Measurements from ENCODE around the gene PEX26. TPM values are rescaled to one million over a fixed set of nuclear protein-coding genes. Genes with fewer than 3 reads are reported as not detected.
A peak's percentile ranks its signal among the peaks of the same experiment; 100 is the strongest.

The PEX26 gene
- total and polyA plus RNA-seq, 2 of the 13 experiments (the other 11 are each of a cell fraction or from before 2014, with no cell fraction given), result 10.6 to 25.1 TPM

DNA sequence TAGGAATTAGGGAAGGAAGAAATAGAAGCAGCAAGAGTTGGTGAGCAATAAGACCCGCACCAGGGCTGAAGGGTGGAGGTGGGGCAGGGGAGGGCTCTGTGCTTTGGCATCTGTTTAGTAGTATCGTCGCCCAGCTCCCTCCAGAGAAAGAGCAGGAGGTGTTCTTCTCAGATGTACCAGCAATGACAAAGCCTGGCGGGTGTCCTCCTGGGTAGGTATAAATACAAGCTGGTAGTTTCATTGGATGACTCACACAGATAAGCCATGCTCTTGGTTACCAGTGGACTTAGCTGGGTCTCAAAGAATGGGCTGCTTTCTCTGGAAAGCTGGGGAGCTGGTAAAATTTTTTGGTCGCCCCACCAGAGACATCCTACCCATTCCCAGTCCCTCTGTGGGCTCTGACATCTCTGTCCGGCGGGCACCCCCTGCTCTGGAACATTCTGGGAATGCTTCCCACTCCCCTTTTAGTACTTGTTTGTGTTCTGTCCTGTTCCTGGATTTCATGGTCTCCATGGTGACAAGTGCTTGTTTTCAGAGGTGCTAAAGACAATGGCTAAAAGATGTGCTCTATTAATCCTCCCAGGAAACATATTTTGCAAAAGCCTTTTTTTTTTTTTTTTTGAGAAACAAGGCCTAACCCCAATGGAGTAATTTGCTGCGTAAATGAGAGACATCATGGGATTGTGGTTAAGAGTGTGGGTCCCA is 17.5 kb downstream of the PEX26 start (continued):
- TF ChIP-seq, protein P1, sequence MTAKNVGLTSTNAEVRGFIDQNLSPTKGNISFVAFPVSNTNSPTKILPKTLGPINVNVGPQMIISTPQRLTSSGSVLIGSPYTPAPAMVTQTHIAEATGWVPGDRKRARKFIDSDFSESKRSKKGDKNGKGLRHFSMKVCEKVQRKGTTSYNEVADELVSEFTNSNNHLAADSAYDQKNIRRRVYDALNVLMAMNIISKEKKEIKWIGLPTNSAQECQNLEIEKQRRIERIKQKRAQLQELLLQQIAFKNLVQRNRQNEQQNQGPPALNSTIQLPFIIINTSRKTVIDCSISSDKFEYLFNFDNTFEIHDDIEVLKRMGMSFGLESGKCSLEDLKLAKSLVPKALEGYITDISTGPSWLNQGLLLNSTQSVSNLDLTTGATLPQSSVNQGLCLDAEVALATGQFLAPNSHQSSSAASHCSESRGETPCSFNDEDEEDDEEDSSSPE (CRISPR knock-in tag; IDR thresholded peaks at IDR 0.05), result no peak
- TF ChIP-seq EHMT2 (IDR thresholded peaks at IDR 0.05; ENCODE audit: borderline replicate concordance, low read depth, low read length) (no peak), ZNF430 (CRISPR knock-in tag; IDR thresholded peaks at IDR 0.05) (no peak), HDAC6 (IDR thresholded peaks at IDR 0.05; ENCODE audit: low read depth, low read length) (no peak), PCBP2 (optimal IDR thresholded peaks at IDR 0.05; ENCODE audit: low read depth, low read length, poor library complexity, severe bottlenecking) (no peak)
- TF ChIP-seq, protein P2, sequence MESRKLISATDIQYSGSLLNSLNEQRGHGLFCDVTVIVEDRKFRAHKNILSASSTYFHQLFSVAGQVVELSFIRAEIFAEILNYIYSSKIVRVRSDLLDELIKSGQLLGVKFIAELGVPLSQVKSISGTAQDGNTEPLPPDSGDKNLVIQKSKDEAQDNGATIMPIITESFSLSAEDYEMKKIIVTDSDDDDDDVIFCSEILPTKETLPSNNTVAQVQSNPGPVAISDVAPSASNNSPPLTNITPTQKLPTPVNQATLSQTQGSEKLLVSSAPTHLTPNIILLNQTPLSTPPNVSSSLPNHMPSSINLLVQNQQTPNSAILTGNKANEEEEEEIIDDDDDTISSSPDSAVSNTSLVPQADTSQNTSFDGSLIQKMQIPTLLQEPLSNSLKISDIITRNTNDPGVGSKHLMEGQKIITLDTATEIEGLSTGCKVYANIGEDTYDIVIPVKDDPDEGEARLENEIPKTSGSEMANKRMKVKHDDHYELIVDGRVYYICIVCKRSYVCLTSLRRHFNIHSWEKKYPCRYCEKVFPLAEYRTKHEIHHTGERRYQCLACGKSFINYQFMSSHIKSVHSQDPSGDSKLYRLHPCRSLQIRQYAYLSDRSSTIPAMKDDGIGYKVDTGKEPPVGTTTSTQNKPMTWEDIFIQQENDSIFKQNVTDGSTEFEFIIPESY (CRISPR knock-in tag; IDR thresholded peaks at IDR 0.05), result no peak

DNA sequence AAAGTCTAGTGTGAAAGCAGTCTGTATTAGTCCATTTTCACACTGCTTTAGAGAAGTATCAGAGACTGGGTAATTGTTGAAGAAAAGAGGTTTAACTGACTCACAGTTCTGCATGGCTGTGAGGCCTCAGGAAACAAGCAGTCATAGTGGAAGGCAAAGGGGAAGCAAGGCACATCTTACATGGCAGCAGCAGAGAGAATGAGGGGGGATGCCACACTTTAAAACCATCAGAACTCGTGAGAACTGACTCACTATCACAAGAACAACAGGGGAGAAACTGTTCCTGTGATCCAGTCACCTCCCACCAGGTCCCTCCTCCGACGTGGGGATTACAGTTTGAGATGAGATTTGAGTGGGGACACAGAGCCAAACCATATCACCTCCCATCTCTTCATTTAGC is 19.0 kb downstream of the PEX26 start:
- 95% methylated on average over 3 of the region's 3 CpGs for WGBS (ENCODE audit: low lambda C conversion rate)
- Histone ChIP-seq H3K9ac (ENCODE audit: insufficient read depth, low read depth, low read length) (no peak overlapping the region), H3K4me1 (ENCODE audit: insufficient read depth, low read length) (peaks cover 9% of the 10 kb centered on the region; the same call in 1 of the 2 replicates), H2AFZ (ENCODE audit: low read length) (no peak overlapping the region), H3K4me3 (replicated peaks in 1 of 3; ENCODE audit: insufficient read depth in 1 of 3, low read depth in 2 of 3, low read length in 3 of 3) (no peak overlapping the region), H3K9me3 (ENCODE audit: low read length) (no peaks in the 10 kb centered on the region), H3K79me2 (ENCODE audit: insufficient read depth, low read length) (no peaks in the 10 kb centered on the region), H3K27me3 (ENCODE audit: control insufficient read depth in 1 of 2, insufficient read depth in 2 of 2, low read length in 2 of 2) (no peaks in the 10 kb centered on the region; a peak in 1 of 5 replicates), H3K4me2 (ENCODE audit: low read depth, low read length) (no peak overlapping the region), H3K27ac (ENCODE audit: extremely low read length, insufficient read depth, low read length) (no peak overlapping the region), H4K20me1 (ENCODE audit: insufficient read depth, low read length) (no peaks in the 10 kb centered on the region), H3K36me3 (replicated peaks in 1 of 2; ENCODE audit: control insufficient read depth in 1 of 2, insufficient read depth in 2 of 2, low read length in 2 of 2) (no peaks in the 10 kb centered on the region)
- no peak for TF ChIP-seq U2AF2 (IDR thresholded peaks at IDR 0.05; ENCODE audit: low read depth, low read length)
- no peak for TF ChIP-seq ZSCAN9 (CRISPR knock-in tag; IDR thresholded peaks at IDR 0.05; ENCODE audit: borderline replicate concordance)
- TF ChIP-seq ZNF30 (CRISPR knock-in tag; IDR thresholded peaks at IDR 0.05), result no peak
- TF ChIP-seq, protein P3, sequence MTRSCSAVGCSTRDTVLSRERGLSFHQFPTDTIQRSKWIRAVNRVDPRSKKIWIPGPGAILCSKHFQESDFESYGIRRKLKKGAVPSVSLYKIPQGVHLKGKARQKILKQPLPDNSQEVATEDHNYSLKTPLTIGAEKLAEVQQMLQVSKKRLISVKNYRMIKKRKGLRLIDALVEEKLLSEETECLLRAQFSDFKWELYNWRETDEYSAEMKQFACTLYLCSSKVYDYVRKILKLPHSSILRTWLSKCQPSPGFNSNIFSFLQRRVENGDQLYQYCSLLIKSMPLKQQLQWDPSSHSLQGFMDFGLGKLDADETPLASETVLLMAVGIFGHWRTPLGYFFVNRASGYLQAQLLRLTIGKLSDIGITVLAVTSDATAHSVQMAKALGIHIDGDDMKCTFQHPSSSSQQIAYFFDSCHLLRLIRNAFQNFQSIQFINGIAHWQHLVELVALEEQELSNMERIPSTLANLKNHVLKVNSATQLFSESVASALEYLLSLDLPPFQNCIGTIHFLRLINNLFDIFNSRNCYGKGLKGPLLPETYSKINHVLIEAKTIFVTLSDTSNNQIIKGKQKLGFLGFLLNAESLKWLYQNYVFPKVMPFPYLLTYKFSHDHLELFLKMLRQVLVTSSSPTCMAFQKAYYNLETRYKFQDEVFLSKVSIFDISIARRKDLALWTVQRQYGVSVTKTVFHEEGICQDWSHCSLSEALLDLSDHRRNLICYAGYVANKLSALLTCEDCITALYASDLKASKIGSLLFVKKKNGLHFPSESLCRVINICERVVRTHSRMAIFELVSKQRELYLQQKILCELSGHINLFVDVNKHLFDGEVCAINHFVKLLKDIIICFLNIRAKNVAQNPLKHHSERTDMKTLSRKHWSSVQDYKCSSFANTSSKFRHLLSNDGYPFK (CRISPR knock-in tag; IDR thresholded peaks at IDR 0.05; ENCODE audit: borderline replicate concordance), result no peak
- FAIRE-seq (peak; percentile 32), DNase-seq (ENCODE audit: low spot score) (no peak), ATAC-seq (no peak)
- ChIA-PET POLR2A (no interaction called here), CTCF (ENCODE audit: low intra/inter-chr PET ratio, low total read pairs) (no interaction called here)
- intact Hi-C loops (cut with micrococcal nuclease; ENCODE audit: unreplicated experiment) (no loop called here), in situ Hi-C loops (cut with HindIII; ENCODE audit: extremely low pct_ligation_motif_present, low pct_unique_long_range_greater_than_20kb) (no loop called here)
- no TSS peak for BruUV-seq (replicated peaks)
